Muscle of leg (tissue), 11 donors: ENCODE measurements around the gene CLSTN2. TPM values are rescaled to one million over a fixed set of nuclear protein-coding genes. Genes with fewer than 3 reads are reported as not detected.
A peak's percentile ranks its signal among the peaks of the same experiment; 100 is the strongest.

Source experiments
- DNase-seq: peaks from one replicate; pipeline ENCODE4 v3.0.0; 2013
- H3K27ac ChIP-seq: one replicate; pipeline ENCODE4 v1.5.1; 2013; ENCODE audit warnings: mild to moderate bottlenecking, low read length, control low read depth
- H3K27me3 ChIP-seq: one replicate; pipeline ENCODE4 v1.6.1; 2013; ENCODE audit warnings: low read length; ENCODE audit not compliant: control insufficient read depth, insufficient read depth
- H3K36me3 ChIP-seq: one replicate; pipeline ENCODE4 v1.6.1; 2013; ENCODE audit warnings: low read length; ENCODE audit not compliant: control insufficient read depth, insufficient read depth
- H3K4me1 ChIP-seq: one replicate; pipeline ENCODE4 v1.6.1; 2013; ENCODE audit warnings: low read length; ENCODE audit not compliant: control insufficient read depth, insufficient read depth
- H3K4me3 ChIP-seq: one replicate; pipeline ENCODE4 v1.5.1; 2013; ENCODE audit warnings: low read length, control low read depth
- H3K9me3 ChIP-seq: replicated peaks from 2 replicates; pipeline ENCODE4 v1.6.1; 2013; ENCODE audit warnings: low read depth, low read length; ENCODE audit not compliant: control insufficient read depth
- WGBS: methylation state at CpG from one replicate; pipeline ENCODE4 v1.1.5; 2013; ENCODE audit warnings: missing lambda C conversion rate; ENCODE audit not compliant: insufficient coverage; 5-methylcytosine and 5-hydroxymethylcytosine counted together
- polyA plus RNA-seq, 8 donors: library from polyadenylated mRNA; unstranded; fragments of 120-200 nt; gene quantifications; one replicate each; pipeline versions ENCODE4 v1.2.1 to v1.2.3, GENCODE V29; 2013; ENCODE audit warnings: inconsistent platforms in 1 of 8, low replicate concordance in 1 of 8; ENCODE audit not compliant: insufficient read length in 8 of 8, insufficient read depth in 1 of 8
- total RNA-seq: library from RNA; stranded (reverse); fragments of 120-200 nt; gene quantifications from one replicate; pipeline ENCODE4 v1.2.4, GENCODE V29; 2013

Gene CLSTN2
- total and polyA plus RNA-seq, 9 donors: 1.9 to 5.2 (median 3.1) TPM

- H3K27ac ChIP-seq: no peak overlapping the region
- 40% methylated on average over 2 of the region's 2 CpGs for WGBS
- H3K9me3 ChIP-seq: peaks cover 4% of the 10 kb centered on the region
- H3K4me1 ChIP-seq: peaks cover 13% of the 10 kb centered on the region
- H3K27me3 ChIP-seq: peaks cover 1% of the 10 kb centered on the region
- no peak overlapping the region for H3K4me3 ChIP-seq
- DNase-seq: peak; percentile 21
- H3K36me3 ChIP-seq: no peaks in the 10 kb centered on the region
Measured at GRCh38 chr3:140088513-140088912, 153.5 kb downstream of the CLSTN2 start.

DNA sequence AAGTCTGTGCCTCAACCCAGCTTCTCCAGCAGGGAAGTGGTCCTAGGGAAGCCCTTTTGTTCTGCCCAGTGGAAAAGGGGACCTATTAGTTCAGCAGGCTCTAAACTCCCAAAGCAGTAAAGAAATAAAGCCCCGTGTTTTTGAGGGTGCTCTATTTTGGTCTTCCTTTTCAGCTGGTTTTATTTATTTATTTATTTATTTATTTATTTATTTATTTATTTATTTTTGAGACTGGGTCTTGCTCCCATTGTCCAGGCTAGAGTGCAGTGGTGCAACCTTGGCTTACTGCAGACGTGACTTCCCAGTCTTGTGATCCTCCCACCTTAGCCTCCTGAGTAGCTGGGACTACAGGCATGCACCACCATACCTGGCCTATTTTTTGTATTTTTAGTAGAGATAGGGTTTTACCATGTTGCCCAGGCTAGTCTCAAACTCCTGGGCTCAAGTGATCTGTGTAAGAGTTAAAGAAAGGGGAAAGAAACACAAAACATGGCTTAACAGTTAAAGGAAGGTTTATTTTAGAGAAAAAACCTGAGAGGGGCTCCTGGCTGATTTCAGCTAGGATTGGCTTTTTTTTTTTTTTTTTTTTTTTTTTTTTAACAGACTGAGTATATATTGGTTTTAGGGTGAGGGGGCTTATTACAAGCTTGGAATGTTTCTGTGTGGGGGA is 154.6 kb downstream of the CLSTN2 start:
- 100% methylated on average over 1 of the region's 2 CpGs for WGBS
- no peak for DNase-seq
- H3K27ac ChIP-seq: no peak overlapping the region
- peaks cover 16% of the 10 kb centered on the region for H3K4me1 ChIP-seq
- peaks cover 4% of the 10 kb centered on the region for H3K9me3 ChIP-seq
- H3K4me3 ChIP-seq: no peak overlapping the region
- H3K27me3 ChIP-seq: no peaks in the 10 kb centered on the region
- no peaks in the 10 kb centered on the region for H3K36me3 ChIP-seq

GRCh38 chr3:140091143-140091542 is 156.2 kb downstream of the CLSTN2 start:
- WGBS: 50% methylated on average over 1 of the region's 3 CpGs
- Histone ChIP-seq H3K36me3 (no peaks in the 10 kb centered on the region), H3K4me1 (peaks cover 16% of the 10 kb centered on the region), H3K4me3 (no peak overlapping the region), H3K27ac (no peak overlapping the region), H3K27me3 (no peaks in the 10 kb centered on the region), H3K9me3 (peaks cover 4% of the 10 kb centered on the region)
- DNase-seq: no peak

GRCh38 chr3:140092848-140093536 is 158.0 kb downstream of the CLSTN2 start:
- Histone ChIP-seq H3K4me3 (no peak overlapping the region), H3K4me1 (peaks cover 16% of the 10 kb centered on the region), H3K27ac (no peak overlapping the region), H3K27me3 (no peaks in the 10 kb centered on the region), H3K36me3 (no peaks in the 10 kb centered on the region), H3K9me3 (peaks cover 4% of the 10 kb centered on the region)
- 68% methylated on average over 3 of the region's 8 CpGs for WGBS
- DNase-seq: no peak

DNA sequence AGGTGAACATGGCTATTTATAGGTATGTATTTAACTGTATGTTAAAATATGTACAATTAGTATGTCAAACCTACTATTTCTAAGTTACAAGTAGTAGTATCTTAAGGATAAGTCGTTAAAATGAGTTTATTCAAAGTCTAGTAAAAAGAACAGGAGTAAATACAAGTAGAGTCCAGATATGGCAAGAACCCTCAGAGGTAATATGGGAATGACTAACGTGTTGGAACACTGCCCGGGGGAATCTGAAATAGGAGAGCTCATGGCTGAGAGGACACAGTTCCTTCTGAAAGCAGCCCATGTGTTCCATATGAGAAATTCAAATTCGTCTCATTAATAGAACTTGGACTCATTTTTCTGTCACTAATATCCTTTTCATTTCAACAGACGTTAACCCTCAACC is 158.8 kb downstream of the CLSTN2 start:
- WGBS: no CpG with 5 or more reads among the region's 5 CpGs
- peak; percentile 96 for DNase-seq
- Histone ChIP-seq H3K27ac (peak overlapping the region; percentile 31), H3K27me3 (no peaks in the 10 kb centered on the region), H3K36me3 (no peaks in the 10 kb centered on the region), H3K9me3 (peaks cover 4% of the 10 kb centered on the region), H3K4me3 (no peak overlapping the region), H3K4me1 (peaks cover 16% of the 10 kb centered on the region)

GRCh38 chr3:140094487-140094886 is 159.5 kb downstream of the CLSTN2 start:
- no peak for DNase-seq
- no peak overlapping the region for H3K4me3 ChIP-seq
- H3K27me3 ChIP-seq: no peaks in the 10 kb centered on the region
- H3K27ac ChIP-seq: no peak overlapping the region
- H3K36me3 ChIP-seq: no peaks in the 10 kb centered on the region
- WGBS: 86% methylated on average over 1 of the region's 1 CpG
- H3K9me3 ChIP-seq: peaks cover 4% of the 10 kb centered on the region
- H3K4me1 ChIP-seq: peaks cover 16% of the 10 kb centered on the region

DNA sequence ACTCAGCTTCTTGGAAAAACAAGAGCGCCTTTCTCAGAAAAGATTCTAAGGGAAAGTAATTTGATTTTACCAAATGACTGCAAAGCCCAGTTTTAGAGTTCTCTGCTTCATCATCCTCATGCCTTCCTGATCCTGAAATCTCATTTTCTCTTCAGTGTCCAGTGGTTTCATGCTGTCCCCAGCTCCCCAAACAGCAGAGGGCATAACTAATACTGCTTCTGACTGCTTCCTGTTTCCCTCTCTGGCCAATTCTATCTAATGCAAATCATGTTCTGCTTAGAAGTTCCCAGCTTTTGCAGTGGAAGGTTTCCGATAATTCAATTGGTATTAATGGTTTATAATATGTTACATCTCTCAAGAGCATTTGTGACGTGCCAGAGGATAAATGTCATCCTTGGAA is 161.1 kb downstream of the CLSTN2 start:
- Histone ChIP-seq H3K4me3 (no peak overlapping the region), H3K27ac (no peak overlapping the region), H3K27me3 (no peaks in the 10 kb centered on the region), H3K4me1 (peaks cover 15% of the 10 kb centered on the region), H3K9me3 (no peaks in the 10 kb centered on the region), H3K36me3 (no peaks in the 10 kb centered on the region)
- no CpG with 5 or more reads among the region's 3 CpGs for WGBS
- DNase-seq: no peak

DNA sequence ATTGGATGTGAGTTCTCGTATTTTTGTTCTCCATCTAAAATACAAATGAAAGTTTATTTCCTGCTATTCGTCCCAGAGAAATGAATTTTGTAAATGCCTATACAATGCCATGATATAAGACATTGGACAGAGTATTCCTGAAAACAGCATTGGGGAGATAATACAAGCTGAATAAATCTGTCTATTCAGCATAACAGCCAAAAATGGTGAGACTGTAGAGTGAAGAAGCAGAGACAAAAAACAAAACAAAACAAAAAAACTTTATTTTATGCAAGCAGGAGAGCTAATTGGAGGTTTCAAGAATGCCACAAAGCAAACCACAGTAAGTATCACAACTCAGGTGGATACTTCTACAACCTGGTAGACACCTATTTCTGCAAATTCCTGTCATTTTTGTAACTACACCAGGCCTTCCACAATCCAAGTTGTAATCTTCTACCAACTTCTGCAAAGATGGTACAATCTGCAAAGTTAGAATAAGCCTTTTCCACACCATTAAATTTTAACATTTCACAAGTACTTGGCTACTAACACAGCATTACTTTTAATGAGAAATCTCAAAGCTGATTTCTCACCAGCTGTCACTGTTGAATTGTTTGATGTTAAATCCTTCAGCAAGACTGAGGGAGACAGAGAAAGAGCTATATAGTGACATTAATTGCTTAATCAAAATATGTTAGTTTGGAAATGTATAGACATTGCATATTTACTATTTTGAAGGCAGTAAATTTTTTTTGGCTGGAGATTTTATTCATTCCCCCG is 163.1 kb downstream of the CLSTN2 start:
- H3K4me1 ChIP-seq: peaks cover 7% of the 10 kb centered on the region
- no peak overlapping the region for H3K27ac ChIP-seq
- no peaks in the 10 kb centered on the region for H3K9me3 ChIP-seq
- H3K27me3 ChIP-seq: no peaks in the 10 kb centered on the region
- no peaks in the 10 kb centered on the region for H3K36me3 ChIP-seq
- no CpG with 5 or more reads among the region's 3 CpGs for WGBS
- DNase-seq: no peak
- H3K4me3 ChIP-seq: no peak overlapping the region

- Histone ChIP-seq H3K27ac (no peak overlapping the region), H3K4me3 (no peak overlapping the region), H3K27me3 (no peaks in the 10 kb centered on the region), H3K9me3 (no peaks in the 10 kb centered on the region), H3K36me3 (no peaks in the 10 kb centered on the region), H3K4me1 (no peaks in the 10 kb centered on the region)
- WGBS: 57% methylated on average over 6 of the region's 7 CpGs
- DNase-seq: no peak
Measured at GRCh38 chr3:140100479-140100878, 165.5 kb downstream of the CLSTN2 start.

- Histone ChIP-seq H3K4me3 (no peak overlapping the region), H3K27ac (no peak overlapping the region), H3K27me3 (no peaks in the 10 kb centered on the region), H3K36me3 (no peaks in the 10 kb centered on the region), H3K9me3 (no peaks in the 10 kb centered on the region), H3K4me1 (no peaks in the 10 kb centered on the region)
- no peak for DNase-seq
- WGBS: no CpG with 5 or more reads among the region's 1 CpG
Measured at GRCh38 chr3:140103166-140103565, 168.2 kb downstream of the CLSTN2 start.
